ENCODE measurements around the gene PCNX1. TPM values are rescaled to one million over a fixed set of nuclear protein-coding genes. Genes with fewer than 3 reads are reported as not detected.

Gene PCNX1
- total and polyA plus RNA-seq, 2 of the 4 experiments (the other 2 are of a cell fraction), result 15.0 to 43.7 TPM

GRCh38 chr14:70907996-70908934 is 1.0 kb downstream of the PCNX1 start:
- peak overlapping the region; percentile 77 for H2AK9ac ChIP-seq (replicated peaks; ENCODE audit: low read depth, low read length, poor library complexity)
- H2BK20ac ChIP-seq (ENCODE audit: low read depth, low read length), result no peak overlapping the region
- H3K27me3 ChIP-seq (ENCODE audit: control insufficient read depth, insufficient read depth, low read length), result no peaks in the 10 kb centered on the region
- peak overlapping the region; percentile 42 for H2BK5ac ChIP-seq (ENCODE audit: low read depth, low read length, poor library complexity, severe bottlenecking)
- H2BK120ac ChIP-seq (ENCODE audit: low read depth, low read length), result no peak overlapping the region
- peaks cover 17% of the 10 kb centered on the region for H3K9me1 ChIP-seq (ENCODE audit: insufficient read depth, low read length)
- peak overlapping the region; percentile 65 for H3K27ac ChIP-seq (ENCODE audit: insufficient read depth, low read length)
- H3K18ac ChIP-seq (ENCODE audit: low read depth, low read length), result peak overlapping the region; percentile 51
- H3K56ac ChIP-seq (ENCODE audit: extremely low read depth, insufficient read depth, low read length), result peak overlapping the region; percentile 63
- peak overlapping the region; percentile 90 for H2AFZ ChIP-seq (replicated peaks; ENCODE audit: low read length, poor library complexity)
- H4K91ac ChIP-seq (ENCODE audit: insufficient read depth, low read depth, low read length), result peak overlapping the region; percentile 38
- BruUV-seq (replicated peaks), result no TSS peak
- 0% methylated on average over 22 of the region's 87 CpGs; no CpG with 5 or more reads in 1 of the 2 experiments for WGBS, 2 experiments (ENCODE audit: extremely low coverage in 2 of 2, insufficient read length in 1 of 2)
- dilution Hi-C loops (cut with HindIII; ENCODE audit: low sequenced_read_pairs, unreplicated experiment) (no loop called here), in situ Hi-C loops (cut with MboI; ENCODE audit: low sequenced_read_pairs) (no loop called here), intact Hi-C loops (cut with micrococcal nuclease) (loop anchor here (1.0 to 2.0 kb wide), 2 partner anchors 44 to 91 kb away; no protein-coding TSS in a partner anchor)
- ChIA-PET POLR2A (ENCODE audit: unreplicated experiment) (interaction anchor here (0.6 kb wide), 1 partner anchor 8 kb away, joined by 10 read pairs; no protein-coding TSS in a partner anchor), CTCF (interaction anchor here (0.9 to 1.9 kb wide), 7 partner anchors 20 to 98 kb away, joined by 3 to 13 read pairs (median 4); partner anchors contain the start of gene MAP3K9)
- DNase-seq (peak; percentile 69), ATAC-seq (ENCODE audit: low read depth) (peak; percentile 18)
- peak overlapping the region; percentile 96 for H3K4me2 ChIP-seq (ENCODE audit: low read depth, low read length)
- no peak for TF ChIP-seq CHD1 (IDR thresholded peaks at IDR 0.05; ENCODE audit: low read depth, low read length)
- peak; percentile 21; the same call in 1 of the 2 replicates for TF ChIP-seq MAZ (IDR thresholded peaks at IDR 0.05; ENCODE audit: borderline replicate concordance, low read depth, low read length)
- peak overlapping the region; percentile 91 for H3K23ac ChIP-seq (ENCODE audit: low read depth, low read length)
- peak overlapping the region; percentile 97 for H3K4me3 ChIP-seq (ENCODE audit: insufficient read depth, low read depth, low read length)
- peaks cover 17% of the 10 kb centered on the region for H3K4me1 ChIP-seq (ENCODE audit: control insufficient read depth, insufficient read depth, low read length)
- H4K20me1 ChIP-seq (ENCODE audit: insufficient read depth, low read length), result peaks cover 43% of the 10 kb centered on the region
- H2AK5ac ChIP-seq (ENCODE audit: low read depth, low read length), result peak overlapping the region; percentile 25; the same call in 1 of the 2 replicates
- H2BK15ac ChIP-seq (ENCODE audit: low read depth, low read length), result 0 out of 3 replicates have a peak overlapping the region, but pooled peaks have one; percentile 1
- peak overlapping the region in 1 of 2 experiments; percentile 50; a peak in 1 of 4 replicates for H4K8ac ChIP-seq (ENCODE audit: low read depth in 2 of 2, low read length in 2 of 2)
- H3K4ac ChIP-seq (ENCODE audit: low read depth, low read length), result peak overlapping the region; percentile 78
- H4K5ac ChIP-seq (ENCODE audit: low read depth, low read length), result peak overlapping the region; percentile 28; the same call in 1 of the 2 replicates
- peak overlapping the region; percentile 74 for H3K14ac ChIP-seq (replicated peaks; ENCODE audit: low read depth, low read length)
- no peaks in the 10 kb centered on the region for H3K36me3 ChIP-seq (ENCODE audit: control insufficient read depth, insufficient read depth, low read length)
- H3K9ac ChIP-seq (ENCODE audit: low read depth, low read length), result peak overlapping the region; percentile 75
- peaks cover 10 to 44% of the 10 kb centered on the region in 2 experiments; a peak in 3 of 4 replicates for H3K79me1 ChIP-seq (ENCODE audit: low read depth in 1 of 2, low read length in 2 of 2)
- no peaks in the 10 kb centered on the region for H3K9me3 ChIP-seq (ENCODE audit: control insufficient read depth, insufficient read depth, low read length)
